GM12865 (cell line): Measurements from ENCODE around the gene PRKAG3.

ENCODE experiments used
- DNase-seq: peaks from one replicate; pipeline ENCODE4 v3.0.0; 2010; ENCODE audit warnings: low read depth
- H3K4me3 ChIP-seq: 2 replicates; pipeline ENCODE4 v1.5.1; 2011; ENCODE audit warnings: mild to moderate bottlenecking, low read depth, low read length, control low read depth
- TF ChIP-seq, protein P1 (sequence below): IDR thresholded peaks from 2 replicates; pipeline ENCODE4 v1.5.1; 2011; ENCODE audit warnings: low read length, control low read depth, low read depth, inconsistent platforms; ENCODE audit not compliant: insufficient read depth; ENCODE audit errors: missing control alignments

PRKAG3 gene

DNA sequence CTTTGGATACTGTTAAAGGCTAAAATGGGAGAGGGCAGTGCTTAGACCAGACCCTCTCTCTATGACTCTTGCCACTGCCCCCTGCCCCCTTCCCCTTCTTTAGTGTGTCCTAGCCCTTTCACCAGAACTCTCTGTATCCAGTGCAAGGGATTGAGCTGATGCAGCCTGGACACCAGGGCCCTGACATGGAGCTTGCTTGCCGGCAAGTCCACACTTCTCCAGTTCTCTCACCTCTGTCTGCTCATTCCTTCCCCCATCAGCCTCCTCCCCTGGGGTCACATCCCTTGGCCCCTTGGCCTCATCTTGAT lies 26.5 kb upstream of the PRKAG3 start:
- no peak for DNase-seq
- no peak overlapping the region for H3K4me3 ChIP-seq
- TF ChIP-seq, protein P1, sequence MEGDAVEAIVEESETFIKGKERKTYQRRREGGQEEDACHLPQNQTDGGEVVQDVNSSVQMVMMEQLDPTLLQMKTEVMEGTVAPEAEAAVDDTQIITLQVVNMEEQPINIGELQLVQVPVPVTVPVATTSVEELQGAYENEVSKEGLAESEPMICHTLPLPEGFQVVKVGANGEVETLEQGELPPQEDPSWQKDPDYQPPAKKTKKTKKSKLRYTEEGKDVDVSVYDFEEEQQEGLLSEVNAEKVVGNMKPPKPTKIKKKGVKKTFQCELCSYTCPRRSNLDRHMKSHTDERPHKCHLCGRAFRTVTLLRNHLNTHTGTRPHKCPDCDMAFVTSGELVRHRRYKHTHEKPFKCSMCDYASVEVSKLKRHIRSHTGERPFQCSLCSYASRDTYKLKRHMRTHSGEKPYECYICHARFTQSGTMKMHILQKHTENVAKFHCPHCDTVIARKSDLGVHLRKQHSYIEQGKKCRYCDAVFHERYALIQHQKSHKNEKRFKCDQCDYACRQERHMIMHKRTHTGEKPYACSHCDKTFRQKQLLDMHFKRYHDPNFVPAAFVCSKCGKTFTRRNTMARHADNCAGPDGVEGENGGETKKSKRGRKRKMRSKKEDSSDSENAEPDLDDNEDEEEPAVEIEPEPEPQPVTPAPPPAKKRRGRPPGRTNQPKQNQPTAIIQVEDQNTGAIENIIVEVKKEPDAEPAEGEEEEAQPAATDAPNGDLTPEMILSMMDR: no peak

DNA sequence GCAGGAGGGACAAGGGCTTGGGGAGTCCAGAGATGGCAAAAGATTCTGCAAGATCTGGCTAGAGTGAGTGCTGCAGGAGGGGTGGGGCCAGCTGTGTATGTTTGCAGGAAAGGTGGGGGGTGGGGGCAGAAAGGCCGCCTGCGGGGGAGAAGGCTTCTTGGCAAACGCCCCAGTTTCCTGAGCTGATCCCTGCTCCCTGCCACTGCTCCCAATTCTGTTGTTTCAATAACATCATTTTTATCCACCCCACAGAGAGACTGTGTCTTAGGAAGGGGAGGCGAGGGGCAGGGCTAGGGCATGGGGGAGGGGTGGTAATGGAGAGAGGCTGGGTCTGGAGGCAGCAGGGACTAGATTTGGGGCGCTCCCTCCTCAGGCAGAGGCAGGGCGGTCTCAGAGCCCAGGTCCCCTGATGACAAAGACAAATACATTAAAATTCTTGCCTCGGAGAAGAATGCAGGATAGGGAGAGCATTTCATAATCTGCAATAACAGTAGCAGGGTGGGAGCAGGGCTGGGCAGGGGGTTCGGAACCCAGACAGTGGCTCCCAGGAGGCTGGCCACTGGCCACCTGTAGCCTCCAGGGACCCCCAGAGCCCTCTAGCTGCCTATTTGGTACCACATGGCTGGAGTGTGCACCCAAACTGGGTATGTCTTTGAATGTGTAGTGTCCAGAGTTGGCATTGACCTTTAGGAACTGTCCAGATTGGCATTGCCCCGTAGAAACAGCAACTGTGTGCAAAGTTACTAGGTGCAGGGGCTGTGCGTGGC lies 26.0 kb upstream of the PRKAG3 start:
- TF ChIP-seq, protein P1: no peak
- H3K4me3 ChIP-seq: no peak overlapping the region
- no peak for DNase-seq

DNA sequence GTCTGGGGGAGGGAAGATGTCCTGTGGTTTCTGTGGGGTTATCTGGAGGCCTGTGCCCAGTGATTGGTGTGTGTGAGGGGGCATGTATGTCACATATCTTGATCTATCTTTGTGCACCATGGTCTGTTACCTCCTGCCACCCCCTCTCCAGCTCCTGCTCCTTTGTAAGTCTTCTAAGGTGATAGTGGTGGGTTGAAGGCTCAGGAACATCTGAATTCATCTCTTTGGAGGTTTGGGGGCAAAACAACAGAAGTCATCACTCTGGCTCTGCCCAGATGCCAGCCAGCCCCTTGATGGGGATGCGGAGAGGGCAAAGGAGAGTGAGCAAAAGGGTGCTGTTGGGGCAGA lies 25.3 kb upstream of the PRKAG3 start:
- no peak overlapping the region for H3K4me3 ChIP-seq
- DNase-seq: no peak
- TF ChIP-seq, protein P1: no peak

DNA sequence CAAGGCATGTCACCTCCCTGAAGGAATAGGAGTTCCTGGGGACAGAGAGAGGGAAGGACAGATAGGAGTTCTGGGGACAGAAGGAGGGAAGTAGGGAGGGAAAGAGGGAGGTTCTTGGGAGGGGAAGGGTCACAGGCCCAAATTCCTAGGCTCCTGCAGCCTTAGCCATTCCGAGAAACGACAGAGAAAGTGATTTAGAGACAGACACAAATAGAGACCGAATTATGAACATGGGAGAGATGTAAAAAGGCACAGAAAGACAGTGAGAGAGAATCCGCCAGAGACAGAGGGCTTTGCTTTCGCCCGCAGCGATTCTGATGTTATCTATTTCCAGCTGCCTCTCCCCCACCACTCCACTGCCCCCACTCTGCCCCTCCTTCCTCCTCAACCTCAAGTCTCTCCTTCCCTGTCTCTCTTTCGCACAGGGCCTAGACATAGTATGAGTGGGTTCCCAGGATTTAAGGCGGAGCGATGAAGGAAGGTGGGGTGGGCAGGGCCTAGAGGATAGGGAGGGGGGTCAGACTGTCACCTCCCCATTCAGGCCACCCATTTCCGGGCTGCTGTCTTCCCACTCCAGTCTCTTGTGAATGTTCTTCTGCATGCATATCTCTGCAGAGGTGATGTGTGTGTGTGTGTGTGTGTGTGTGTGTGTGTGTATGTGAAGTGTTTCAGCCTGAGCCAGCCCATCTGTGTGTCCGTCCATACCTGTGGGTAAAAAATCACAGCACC lies 24.7 kb upstream of the PRKAG3 start:
- TF ChIP-seq, protein P1: no peak
- no peak overlapping the region for H3K4me3 ChIP-seq
- no peak for DNase-seq

DNA sequence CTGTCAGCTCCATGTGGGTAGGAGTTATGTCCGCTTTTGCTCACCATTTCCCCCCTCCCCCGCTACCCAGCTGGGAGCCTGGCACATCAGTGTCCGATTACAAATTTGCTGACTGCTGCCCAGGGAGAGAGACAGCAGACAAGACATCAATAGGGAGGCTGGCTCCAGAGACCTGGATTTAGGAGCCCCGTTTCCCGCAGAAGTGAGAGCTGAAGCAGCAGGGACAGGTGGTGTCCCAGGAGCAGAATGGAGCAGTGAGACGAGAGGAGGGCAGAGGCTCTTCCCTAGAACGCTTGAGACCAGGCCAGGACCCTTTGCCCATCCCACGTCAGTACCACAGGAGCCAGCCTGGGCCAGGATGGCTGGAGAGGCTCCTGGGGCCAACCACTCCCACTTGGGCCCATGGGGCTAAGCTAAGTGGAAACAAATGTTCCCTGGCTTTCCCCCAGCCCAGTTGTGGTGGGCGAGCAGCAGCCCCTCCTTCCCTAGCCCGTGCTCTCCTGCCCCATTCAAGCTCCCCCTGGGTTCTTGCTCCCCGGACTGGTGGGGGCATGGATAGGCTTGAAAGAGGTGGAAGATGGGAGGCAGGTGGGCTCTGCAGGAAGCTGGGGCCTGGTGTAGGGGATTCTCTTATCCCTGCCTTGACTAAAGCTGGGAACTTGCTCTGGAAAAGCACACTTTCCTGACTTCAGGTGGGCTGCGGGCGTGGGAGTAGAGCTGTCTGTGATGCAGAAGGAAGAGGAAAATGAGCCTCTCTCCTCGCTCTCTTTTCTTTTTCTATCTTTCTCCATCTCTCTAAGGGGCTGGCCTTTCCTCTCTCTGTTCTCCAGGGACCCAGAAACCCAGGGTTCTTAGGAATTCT lies 23.9 kb upstream of the PRKAG3 start:
- TF ChIP-seq, protein P1: no peak
- no peak for DNase-seq
- no peak overlapping the region for H3K4me3 ChIP-seq

DNA sequence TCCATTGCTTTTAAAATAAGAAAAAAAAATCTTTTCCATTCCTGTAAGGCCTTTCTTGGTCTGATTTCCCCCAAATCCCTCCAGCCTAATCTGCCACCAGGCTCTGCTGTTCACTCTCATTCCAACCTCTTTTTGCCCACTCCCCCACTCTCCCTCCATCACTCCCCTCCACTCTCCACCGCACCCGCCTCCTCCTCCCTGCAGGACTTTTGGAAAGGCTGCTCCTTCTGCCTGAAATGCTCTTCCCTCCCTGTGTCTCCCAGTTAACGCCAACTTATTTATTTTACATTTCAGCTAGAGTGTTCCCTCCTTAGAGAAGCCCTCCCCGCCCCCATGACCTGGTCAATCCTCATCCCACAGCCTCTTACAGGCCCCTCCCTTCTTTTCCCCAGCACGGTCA lies 23.3 kb upstream of the PRKAG3 start:
- TF ChIP-seq, protein P1: no peak

More for the DNA sequence above, 23.3 kb upstream of the PRKAG3 start:
- no peak overlapping the region for H3K4me3 ChIP-seq
- DNase-seq: no peak
